Right ventricle myocardium superior (tissue), 1 donor: ENCODE data around the gene CTSH. TPM values are rescaled to one million over a fixed set of nuclear protein-coding genes. Genes with fewer than 3 reads are reported as not detected.
"Not testable (repeated sequence)": the region's sequence is repeated elsewhere in the genome, so short reads cannot be mapped to it uniquely, and the experiment has no call there.

Experiments used
- ATAC-seq: fragments of 200-7000 bp; cut with Tn5 transposase; one replicate; pipeline ENCODE4 v1.9.1; 2020; ENCODE audit warnings: mild to moderate bottlenecking; ENCODE audit not compliant: poor library complexity
- DNase-seq: peaks from one replicate; pipeline ENCODE4 v3.0.0-alpha.2; 2020
- intact Hi-C: fragments of 100-400 bp; cut with DNase I; formaldehyde crosslinking; loops from one replicate; pipeline ENCODE4 v1.11.2; 2022
- total RNA-seq: library from RNA; stranded (reverse); fragmentation: NEBNext Ultra II Directional; extraction: Animal tissue kit (Norgen Biotek cat#: 25700); gene quantifications from one replicate; pipeline ENCODE4 v1.2.1, GENCODE V29; 2021
- donor health status: DM: no; HTN: yes; CAD: no; lungs with severe emphysema.

Gene CTSH
- total RNA-seq, 1 donor from 2014 or later: 68.4 TPM

- DNase-seq (no peak), ATAC-seq (peak; percentile 48)
- intact Hi-C loops: loop anchor here (5.0 to 10.0 kb wide), 3 partner anchors 65 to 272 kb away; no protein-coding TSS in a partner anchor
These were observed 35.0 kb downstream of the CTSH start for GRCh38 chr15:78909791-78910228.

- intact Hi-C loops: no loop called here
These were observed 35.6 kb downstream of the CTSH start for GRCh38 chr15:78909160-78909695.

GRCh38 chr15:78907577-78907976 is 37.3 kb downstream of the CTSH start:
- intact Hi-C loops: no loop called here
- ATAC-seq (no peak), DNase-seq (no peak)

More at GRCh38 chr15:78909160-78909695, 35.6 kb downstream of the CTSH start:
- ATAC-seq (no peak), DNase-seq (no peak)

- ATAC-seq (peak; percentile 57), DNase-seq (no peak)
- intact Hi-C loops: no loop called here
These were observed 38.6 kb downstream of the CTSH start for GRCh38 chr15:78906316-78906620.

GRCh38 chr15:78904599-78905358 is 40.1 kb downstream of the CTSH start:
- intact Hi-C loops: no loop called here
- ATAC-seq (no peak), DNase-seq (no peak)

- ATAC-seq, intact Hi-C loops, DNase-seq: not testable (repeated sequence)
These were observed 42.4 kb downstream of the CTSH start for GRCh38 chr15:78902281-78903032.

- intact Hi-C loops, ATAC-seq, DNase-seq: not testable (repeated sequence)
These were observed 43.9 kb downstream of the CTSH start for GRCh38 chr15:78900819-78901533.

GRCh38 chr15:78898540-78898939 is 46.3 kb downstream of the CTSH start:
- no peak for ATAC-seq
- no peak for DNase-seq
- intact Hi-C loops: no loop called here

- intact Hi-C loops: no loop called here
- ATAC-seq (no peak), DNase-seq (no peak)
These were observed 49.4 kb downstream of the CTSH start for GRCh38 chr15:78895471-78895870.

- ATAC-seq: no peak
These were observed 51.3 kb downstream of the CTSH start for GRCh38 chr15:78893538-78893937.

GRCh38 chr15:78889000-78889399 is 55.8 kb downstream of the CTSH start:
- ATAC-seq: no peak
- no peak for DNase-seq
- intact Hi-C loops: no loop called here

More at GRCh38 chr15:78893538-78893937, 51.3 kb downstream of the CTSH start:
- intact Hi-C loops: no loop called here
- DNase-seq: no peak

GRCh38 chr15:78881681-78882080 is 63.2 kb downstream of the CTSH start:
- no peak for ATAC-seq
- intact Hi-C loops: no loop called here
- no peak for DNase-seq

- intact Hi-C loops: no loop called here
- ATAC-seq: no peak
- no peak for DNase-seq
These were observed 64.0 kb downstream of the CTSH start for GRCh38 chr15:78880813-78881212.

GRCh38 chr15:78880242-78880533 is 64.7 kb downstream of the CTSH start:
- no peak for DNase-seq
- intact Hi-C loops: no loop called here
- ATAC-seq: no peak

GRCh38 chr15:78879517-78880241 is 65.2 kb downstream of the CTSH start:
- intact Hi-C loops: no loop called here
- ATAC-seq: no peak
- DNase-seq: no peak

GRCh38 chr15:78878356-78878755 is 66.5 kb downstream of the CTSH start:
- DNase-seq: no peak
- no peak for ATAC-seq
- intact Hi-C loops: no loop called here

GRCh38 chr15:78876954-78877353 is 67.9 kb downstream of the CTSH start:
- not testable (repeated sequence) for ATAC-seq

GRCh38 chr15:78875107-78875914 is 69.5 kb downstream of the CTSH start:
- no peak for ATAC-seq
- DNase-seq: no peak
- intact Hi-C loops: no loop called here

More at GRCh38 chr15:78876954-78877353, 67.9 kb downstream of the CTSH start:
- DNase-seq, intact Hi-C loops: not testable (repeated sequence)
